Heart left ventricle (tissue), 16 donors: ENCODE results near the gene AGER. TPM values are rescaled to one million over a fixed set of nuclear protein-coding genes. Genes with fewer than 3 reads are reported as not detected.

Experiments used
- ATAC-seq, 4 donors: fragments of 200-7000 bp; cut with Tn5 transposase; one replicate each; pipeline ENCODE4 v1.9.1; 2020 to 2022; ENCODE audit warnings: moderate library complexity in 4 of 4, mild to moderate bottlenecking in 3 of 4, moderate number of reproducible peaks in 1 of 4
- DNase-seq, 5 donors: peaks; one replicate each; pipeline ENCODE4 v3.0.0-alpha.2; 2020
- H3K27ac ChIP-seq, 12 donors: fragments of 200-600 bp; sonication (generic) in 4 of 12; one replicate each; pipeline versions ENCODE4 v1.5.0 to v1.8.0; 2016 to 2022; ENCODE audit warnings: mild to moderate bottlenecking in 2 of 12
- H3K27me3 ChIP-seq, 9 donors: fragments of 200-600 bp; sonication (generic) in 2 of 9; one replicate each; pipeline versions ENCODE4 v1.5.1 to v1.8.0; 2016 to 2022; ENCODE audit warnings: mild to moderate bottlenecking in 3 of 9
- H3K36me3 ChIP-seq, 9 donors: fragments of 200-600 bp; sonication (generic) in 2 of 9; one replicate each; pipeline versions ENCODE4 v1.5.0 to v1.8.0; 2018 to 2022; ENCODE audit warnings: mild to moderate bottlenecking in 2 of 9
- H3K4me1 ChIP-seq, 12 donors: fragments of 200-600 bp; sonication (generic) in 4 of 12; one replicate each; pipeline versions ENCODE4 v1.5.0 to v1.8.0; 2016 to 2022; ENCODE audit warnings: mild to moderate bottlenecking in 3 of 12
- H3K4me3 ChIP-seq, 12 donors: fragments of 200-600 bp; sonication (generic) in 4 of 12; one replicate each; pipeline versions ENCODE4 v1.5.0 to v1.8.0; 2017 to 2022; ENCODE audit warnings: mild to moderate bottlenecking in 9 of 12, moderate library complexity in 4 of 12
- H3K9me3 ChIP-seq, 12 donors: fragments of 200-600 bp; sonication (generic) in 4 of 12; one replicate each; pipeline versions ENCODE4 v1.5.0 to v1.8.0; 2016 to 2022; ENCODE audit warnings: mild to moderate bottlenecking in 1 of 12
- CTCF ChIP-seq, 12 donors: fragments of 200-600 bp; sonication (generic) in 4 of 12; IDR thresholded peaks; one replicate each; pipeline versions ENCODE4 v1.5.0 to v1.8.0; 2018 to 2022; ENCODE audit warnings: antibody characterized with exemption in 12 of 12, mild to moderate bottlenecking in 5 of 12
- POLR2A ChIP-seq, 2 donors: fragments of 450-650 bp; IDR thresholded peaks; one replicate each; pipeline ENCODE4 v1.6.1; 2017; ENCODE audit warnings: antibody characterized with exemption in 2 of 2, mild to moderate bottlenecking in 2 of 2, moderate library complexity in 2 of 2
- WGBS, 4 donors: extraction: QIAGEN DNeasy Blood & Tissue Kit in 2 of 4; methylation state at CpG; one replicate each; pipeline versions ENCODE4 v1.1.5 to v1.1.7; 2013 to 2018; 5-methylcytosine and 5-hydroxymethylcytosine counted together
- intact Hi-C, 10 donors: fragments of 100-400 bp; cut with DNase I; formaldehyde crosslinking; loops; one replicate each; pipeline versions ENCODE4 v1.11.1 to v1.14.2; 2022
- polyA plus RNA-seq, 2 donors: library from polyadenylated mRNA; stranded (reverse); fragments of 200-250 nt; gene quantifications; one replicate each; pipeline ENCODE4 v1.2.3, GENCODE V29; 2013
- total RNA-seq, 9 donors: library from RNA; depleted of rRNA in 2 of 9; stranded (reverse); fragments of >200 nt in 2 of 9; fragmentation: NEBNext Ultra II Directional in 3 of 9; extraction: Animal tissue kit (Norgen Biotek cat#: 25700) in 3 of 9; gene quantifications; one replicate each; pipeline versions ENCODE4 v1.1.0 to v1.2.4, GENCODE V29; 2016 to 2023
- donor health status: ischemic (EF 13 %, LVEDD 7.1; RV severe dilation, severe dysfunction).
- donor health status: healthy with polysubstance abuse.
- donor health status: DM: no; HTN: yes; CAD: no.
- donor health status: DM: no; HTN: no; CAD: no.
- donor health status: ischemic (EF 25% LVEDD 6.9; RV normal size, moderate dysfunction).
- donor health status: ischemic (EF 25% LVEDD 5.7; RV mildly dilated, moderate dysfunction).
- donor health status: healthy.
- donor health status: DM: yes; HTN: yes; CAD: no.
- donor health status: ischemic (EF 35%, LVEDD 5.7; RV mildly dilated, moderate dysfunction).
- donor health status: nonischemic (EF 11% LVEDD 7.7; RV severe dilation, severe dysfunction).
- donor health status: DM: yes; HTN: yes; CAD: no.
- donor health status: PGD.
- donor health status: ischemic (EF 29% LVEDD 5.4; RV normal size, mild dysfunction).
- donor health status: nonischemic (EF 23%, LVEDD 6.1; RV moderate dilation, normal function).

Gene AGER
- total and polyA plus RNA-seq, 11 donors, result 0.69 to 5.7 (median 1.7) TPM; not detected in 1

DNA sequence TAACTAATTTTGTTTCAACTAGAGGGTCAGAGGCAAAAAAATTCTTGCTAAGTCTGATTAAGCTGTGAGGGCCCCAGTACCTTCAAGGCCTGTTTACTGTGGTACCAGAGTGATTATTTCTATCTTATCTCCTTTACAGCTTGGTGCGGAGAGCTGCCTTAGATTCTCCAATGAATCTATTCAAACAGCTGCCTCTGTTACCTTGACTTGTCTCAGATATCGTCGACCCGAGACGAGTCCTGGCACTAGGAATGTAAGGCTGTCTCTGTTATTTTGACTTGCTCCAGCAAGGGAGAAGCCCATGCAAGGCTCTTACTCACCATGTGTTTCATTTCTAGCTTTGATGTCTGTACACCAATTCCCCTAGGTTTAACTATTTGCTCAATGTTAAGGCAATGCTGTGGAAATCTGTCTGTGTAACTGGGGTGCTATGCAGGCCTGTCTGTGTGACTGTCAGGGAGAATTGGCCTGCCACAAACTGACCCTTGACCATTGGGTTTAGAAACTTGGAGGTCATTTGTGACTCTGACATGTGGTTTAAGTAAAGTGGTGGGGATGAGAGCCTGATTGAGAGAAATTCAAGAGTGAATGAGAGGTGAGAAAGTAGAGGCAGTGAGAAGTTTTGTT is 43.5 kb downstream of the AGER start:
- no peak for DNase-seq
- Histone ChIP-seq H3K4me3 (no peak overlapping the region), H3K9me3 (no peaks in the 10 kb centered on the region), H3K36me3 (no peaks in the 10 kb centered on the region), H3K4me1 (no peaks in the 10 kb centered on the region), H3K27ac (no peak overlapping the region), H3K27me3 (no peaks in the 10 kb centered on the region)
- WGBS, 4 donors, result 38 to 51% (median 47%) methylated on average over 5 of the region's 5 CpGs
- no peak for ATAC-seq
- intact Hi-C loops, result no loop called here
- TF ChIP-seq POLR2A (IDR thresholded peaks at IDR 0.05) (no peak), CTCF (IDR thresholded peaks at IDR 0.05) (no peak)

DNA sequence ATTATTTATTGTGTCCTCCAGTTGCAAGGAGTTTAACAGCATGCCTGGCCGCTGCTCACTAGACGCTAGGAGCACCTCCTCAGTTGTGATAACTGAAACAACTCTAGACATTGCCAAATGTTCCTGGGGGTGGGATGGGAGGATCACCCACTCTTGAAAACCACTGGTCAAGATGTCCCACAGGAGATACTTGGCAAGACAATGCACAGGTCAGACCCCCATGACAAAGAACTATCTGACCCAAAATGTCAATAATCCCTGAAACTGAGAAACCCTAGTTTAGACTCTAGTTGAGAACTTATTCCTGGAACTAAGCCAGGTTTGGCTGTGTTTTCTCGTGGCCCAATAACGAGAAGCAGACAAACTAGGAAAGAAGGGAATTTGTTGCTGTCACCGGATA is 44.5 kb downstream of the AGER start:
- TF ChIP-seq CTCF (IDR thresholded peaks at IDR 0.05) (no peak), POLR2A (IDR thresholded peaks at IDR 0.05) (no peak)
- intact Hi-C loops, result no loop called here
- ATAC-seq, result no peak

DNA sequence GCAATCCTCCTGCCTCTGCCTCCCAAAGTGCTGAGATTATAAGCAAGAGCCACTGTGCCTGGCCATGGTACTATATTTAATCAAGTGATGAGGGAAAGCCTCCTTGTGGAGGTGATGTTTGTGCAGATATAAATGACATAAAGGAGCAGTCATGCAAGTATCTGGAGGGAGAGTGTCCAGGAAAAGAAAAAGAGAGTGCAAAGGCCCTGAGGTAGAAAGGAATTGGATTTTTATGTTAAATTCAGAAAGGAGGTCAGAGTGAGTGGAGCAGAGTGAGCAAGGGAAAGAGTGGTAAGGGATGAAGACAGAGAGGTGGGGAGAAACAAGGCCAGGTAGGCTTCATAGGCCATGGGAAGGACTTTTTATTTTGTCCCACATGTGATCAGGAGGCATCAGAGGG is 46.6 kb downstream of the AGER start:
- Histone ChIP-seq H3K9me3 (no peaks in the 10 kb centered on the region), H3K27ac (no peak overlapping the region), H3K27me3 (no peaks in the 10 kb centered on the region), H3K4me1 (no peaks in the 10 kb centered on the region), H3K36me3 (no peaks in the 10 kb centered on the region), H3K4me3 (no peak overlapping the region)
- intact Hi-C loops, result no loop called here
- DNase-seq (no peak), ATAC-seq (no peak)
- TF ChIP-seq POLR2A (IDR thresholded peaks at IDR 0.05) (no peak), CTCF (IDR thresholded peaks at IDR 0.05) (no peak)

More for the DNA sequence above, 44.5 kb downstream of the AGER start:
- H3K9me3 ChIP-seq, result no peaks in the 10 kb centered on the region
- H3K4me3 ChIP-seq, result no peak overlapping the region
- no peaks in the 10 kb centered on the region for H3K36me3 ChIP-seq
- no peaks in the 10 kb centered on the region for H3K4me1 ChIP-seq
- H3K27ac ChIP-seq, result no peak overlapping the region
- H3K27me3 ChIP-seq, result no peaks in the 10 kb centered on the region
- no peak for DNase-seq
- 62 to 71% (median 64%) methylated on average over 5 of the region's 5 CpGs for WGBS, 4 donors

GRCh38 chr6:32133786-32134185 is 50.3 kb downstream of the AGER start:
- no peaks in the 10 kb centered on the region for H3K27me3 ChIP-seq
- TF ChIP-seq CTCF (IDR thresholded peaks at IDR 0.05), result no peak
- TF ChIP-seq POLR2A (IDR thresholded peaks at IDR 0.05), result no peak
- no peaks in the 10 kb centered on the region for H3K36me3 ChIP-seq
- no peak overlapping the region for H3K4me3 ChIP-seq
- ATAC-seq (no peak), DNase-seq (no peak)
- intact Hi-C loops, result loop anchor here in 2 of 10 donors (2.0 to 5.0 kb wide), 2 partner anchors 13 to 44 kb away; partner anchors contain the start of genes AGPAT1 (in 1 of the 2) and RNF5 (in 1 of the 2)
- 71 to 78% (median 76%) methylated on average over 4 of the region's 4 CpGs for WGBS, 4 donors
- no peaks in the 10 kb centered on the region for H3K9me3 ChIP-seq
- peaks cover 6 to 16% (median 9%) of the 10 kb centered on the region in 12 donors for H3K4me1 ChIP-seq
- H3K27ac ChIP-seq, result no peak overlapping the region
